ENCODE measurements around the gene HOXC9.

HOXC9 gene

GRCh38 chr12:54028314-54029201 lies 28.6 kb downstream of the HOXC9 start, which contains the start of gene HOXC6:
TSS of gene HOXC6 (plus strand) at chr12:54028440. CDS start at chr12:54028522, 82 bp downstream.
- Histone ChIP-seq H3K9me3 (ENCODE audit: control insufficient read depth, low read length) (no peaks in the 10 kb centered on the region), H3K27ac (no peak within 1 kb of the TSS), H3K9ac (no peak within 1 kb of the TSS), H3K4me3 (ENCODE audit: low read depth, low read length) (no peak within 1 kb of the TSS), H3K4me2 (ENCODE audit: low read length) (no peak within 1 kb of the TSS), H3K79me2 (no peaks in the 10 kb centered on the region), H2AFZ (no peak within 1 kb of the TSS), H3K36me3 (ENCODE audit: control insufficient read depth, insufficient read depth, low read length) (no peaks in the 10 kb centered on the region), H3K4me1 (no peaks in the 10 kb centered on the region), H3K27me3 (ENCODE audit: control insufficient read depth, insufficient read depth, low read length) (peaks cover 37% of the 10 kb centered on the region)
- TF ChIP-seq CTCF (IDR thresholded peaks at IDR 0.05): no peak

- Histone ChIP-seq H3K4me3 (ENCODE audit: low read depth, low read length) (no peak overlapping the region), H3K79me2 (no peaks in the 10 kb centered on the region), H3K4me2 (ENCODE audit: low read length) (peak overlapping the region; percentile 48), H3K36me3 (ENCODE audit: control insufficient read depth, insufficient read depth, low read length) (no peaks in the 10 kb centered on the region), H3K4me1 (no peaks in the 10 kb centered on the region), H3K27ac (no peak overlapping the region), H3K9ac (no peak overlapping the region), H2AFZ (no peak overlapping the region), H3K9me3 (ENCODE audit: control insufficient read depth, low read length) (no peaks in the 10 kb centered on the region), H3K27me3 (ENCODE audit: control insufficient read depth, insufficient read depth, low read length) (peaks cover 31% of the 10 kb centered on the region)
- TF ChIP-seq CTCF (IDR thresholded peaks at IDR 0.05): no peak
Measured at GRCh38 chr12:54029529-54030441, 29.8 kb downstream of the HOXC9 start.

- Histone ChIP-seq H3K79me2 (no peaks in the 10 kb centered on the region), H3K36me3 (ENCODE audit: control insufficient read depth, insufficient read depth, low read length) (no peaks in the 10 kb centered on the region), H3K4me3 (ENCODE audit: low read depth, low read length) (no peak overlapping the region), H3K4me1 (no peaks in the 10 kb centered on the region), H3K27me3 (ENCODE audit: control insufficient read depth, insufficient read depth, low read length) (peaks cover 31% of the 10 kb centered on the region), H3K9ac (no peak overlapping the region), H2AFZ (no peak overlapping the region), H3K27ac (no peak overlapping the region), H3K9me3 (ENCODE audit: control insufficient read depth, low read length) (no peaks in the 10 kb centered on the region), H3K4me2 (ENCODE audit: low read length) (no peak overlapping the region)
- no peak for TF ChIP-seq CTCF (IDR thresholded peaks at IDR 0.05)
Measured at GRCh38 chr12:54030442-54030801, 30.5 kb downstream of the HOXC9 start.

GRCh38 chr12:54030889-54031471 lies 31.0 kb downstream of the HOXC9 start:
- no peak overlapping the region for H3K27ac ChIP-seq
- H3K4me3 ChIP-seq (ENCODE audit: low read depth, low read length): no peak overlapping the region
- H3K27me3 ChIP-seq (ENCODE audit: control insufficient read depth, insufficient read depth, low read length): peaks cover 31% of the 10 kb centered on the region

More at GRCh38 chr12:54030889-54031471, 31.0 kb downstream of the HOXC9 start:
- no peaks in the 10 kb centered on the region for H3K79me2 ChIP-seq
- no peak overlapping the region for H3K9ac ChIP-seq
- TF ChIP-seq CTCF (IDR thresholded peaks at IDR 0.05): no peak
- no peaks in the 10 kb centered on the region for H3K36me3 ChIP-seq (ENCODE audit: control insufficient read depth, insufficient read depth, low read length)
- H2AFZ ChIP-seq: no peak overlapping the region
- H3K9me3 ChIP-seq (ENCODE audit: control insufficient read depth, low read length): no peaks in the 10 kb centered on the region
- no peak overlapping the region for H3K4me2 ChIP-seq (ENCODE audit: low read length)
- no peaks in the 10 kb centered on the region for H3K4me1 ChIP-seq
